COLO668 (cell line): ENCODE data around the gene ADGRD1.
"Not testable (repeated sequence)": the region's sequence is repeated elsewhere in the genome, so short reads cannot be mapped to it uniquely, and the experiment has no call there.

Experiments
- DNase-seq: peaks from one replicate; lab custom pipeline; 2025; ENCODE audit not compliant: unreplicated experiment; lab: John Stamatoyannopoulos, UW

ADGRD1 gene

GRCh38 chr12:130983328-130984017 lies 29.8 kb downstream of the ADGRD1 start:
- no peak for DNase-seq

- DNase-seq = no peak
These were observed 30.7 kb downstream of the ADGRD1 start for GRCh38 chr12:130984183-130985058.

DNA sequence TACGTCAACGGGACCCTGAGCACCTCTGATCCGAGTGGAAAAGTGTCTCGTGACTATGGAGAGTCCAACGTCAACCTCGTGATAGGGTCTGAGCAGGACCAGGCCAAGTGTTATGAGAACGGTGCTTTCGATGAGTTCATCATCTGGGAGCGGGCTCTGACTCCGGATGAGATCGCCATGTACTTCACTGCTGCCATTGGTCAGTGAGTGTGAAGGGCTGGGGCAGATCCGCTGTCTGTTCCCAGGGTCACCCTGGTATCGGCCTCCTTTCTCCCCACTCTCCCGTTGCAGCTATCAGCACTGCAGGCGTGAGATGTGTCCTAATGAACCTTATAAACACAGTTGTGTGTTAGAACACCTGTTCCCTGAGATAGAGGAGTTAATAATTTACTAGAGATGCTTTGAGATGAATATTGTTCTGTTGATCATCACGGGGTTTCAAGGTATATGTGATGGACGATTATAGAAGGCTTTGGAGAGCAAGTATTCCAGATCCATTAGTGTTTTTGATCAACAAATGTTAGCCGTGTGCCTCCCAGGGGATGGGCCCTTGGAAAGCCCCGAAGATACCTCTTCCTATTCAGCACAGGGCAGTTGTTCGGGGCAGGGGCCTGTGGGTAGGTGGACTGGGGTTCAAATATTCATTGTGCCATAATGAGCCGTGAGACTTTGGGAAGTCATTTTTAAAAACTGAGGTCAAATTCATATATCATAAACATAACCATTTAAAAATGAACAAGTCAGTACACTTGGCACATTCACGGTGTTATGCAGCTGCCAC lies 33.6 kb downstream of the ADGRD1 start:
- DNase-seq = peak; percentile 77

GRCh38 chr12:130988261-130988660 lies 34.6 kb downstream of the ADGRD1 start:
- DNase-seq = no peak

- DNase-seq = no peak
These were observed 35.0 kb downstream of the ADGRD1 start for GRCh38 chr12:130988751-130989150.

- no peak for DNase-seq
These were observed 35.7 kb downstream of the ADGRD1 start for GRCh38 chr12:130989391-130989790.

DNA sequence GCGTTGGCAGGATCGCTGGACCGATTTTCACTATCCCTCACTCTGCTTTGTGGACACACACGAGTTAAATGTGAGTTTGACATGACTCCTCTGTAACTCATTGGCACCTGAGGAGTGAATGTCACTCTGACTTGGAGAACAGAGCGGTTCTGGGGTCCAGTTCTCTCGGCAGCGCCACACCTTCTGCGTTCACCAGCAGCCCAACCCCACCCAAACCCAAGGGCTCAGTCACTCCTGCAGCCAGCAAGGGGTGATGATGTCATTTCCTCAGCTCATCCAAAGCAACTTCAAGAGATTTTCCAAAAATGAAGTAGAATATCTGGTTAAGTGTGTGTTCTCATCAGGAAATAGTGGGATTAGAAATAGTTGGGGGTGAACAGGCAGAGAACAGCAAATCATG lies 36.3 kb downstream of the ADGRD1 start:
- no peak for DNase-seq

- DNase-seq = peak; percentile 90
These were observed 38.7 kb downstream of the ADGRD1 start for GRCh38 chr12:130992448-130992847.

GRCh38 chr12:130992979-130993538 lies 39.4 kb downstream of the ADGRD1 start:
- DNase-seq = no peak

DNA sequence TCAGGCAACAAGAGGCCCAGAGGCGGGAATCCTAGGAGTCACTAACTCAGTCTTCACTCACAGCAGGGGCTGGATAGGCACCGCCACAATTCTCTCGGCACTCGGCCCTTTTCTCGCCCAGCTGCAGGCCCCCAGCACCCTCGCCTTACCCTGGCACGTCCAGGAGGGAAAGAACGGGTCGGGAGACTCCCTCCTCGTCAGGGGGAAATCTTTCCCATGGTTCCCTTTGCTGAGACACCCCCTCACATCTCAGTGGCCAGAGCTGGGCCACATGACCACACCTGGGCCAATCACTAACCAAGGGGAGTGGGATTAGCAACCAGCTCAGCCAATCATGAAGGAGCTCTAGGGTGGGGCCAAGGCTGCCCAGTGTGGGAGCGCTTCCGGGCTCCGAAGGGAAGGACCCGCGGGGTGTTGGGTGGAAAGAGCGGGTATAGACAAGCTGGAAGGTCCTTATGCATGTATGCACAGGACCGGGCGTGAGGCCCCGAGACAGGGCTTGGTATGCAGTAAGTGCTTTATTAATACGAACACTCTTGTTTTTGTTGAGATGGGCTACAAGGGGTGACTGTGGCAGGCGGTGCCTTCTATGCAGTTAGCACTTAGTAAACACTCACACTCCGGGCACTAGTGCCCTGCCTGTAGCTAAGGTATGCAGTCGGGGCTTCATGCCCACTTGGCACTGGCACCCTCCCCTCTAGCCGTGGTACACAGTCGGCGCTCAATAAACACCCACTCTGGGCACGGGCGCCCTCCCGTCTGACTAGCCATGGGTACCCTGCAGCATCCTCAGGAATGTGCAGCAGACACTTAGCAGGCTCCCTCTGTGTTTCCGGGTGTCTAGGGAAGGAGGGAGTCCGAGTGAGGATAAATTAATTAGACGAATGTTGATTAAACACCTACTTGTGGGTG lies 40.3 kb downstream of the ADGRD1 start:
- DNase-seq = no peak

- DNase-seq = no peak
These were observed 41.2 kb downstream of the ADGRD1 start for GRCh38 chr12:130994821-130995375.

- not testable (repeated sequence) for DNase-seq
These were observed 41.8 kb downstream of the ADGRD1 start for GRCh38 chr12:130995386-130995969.

DNA sequence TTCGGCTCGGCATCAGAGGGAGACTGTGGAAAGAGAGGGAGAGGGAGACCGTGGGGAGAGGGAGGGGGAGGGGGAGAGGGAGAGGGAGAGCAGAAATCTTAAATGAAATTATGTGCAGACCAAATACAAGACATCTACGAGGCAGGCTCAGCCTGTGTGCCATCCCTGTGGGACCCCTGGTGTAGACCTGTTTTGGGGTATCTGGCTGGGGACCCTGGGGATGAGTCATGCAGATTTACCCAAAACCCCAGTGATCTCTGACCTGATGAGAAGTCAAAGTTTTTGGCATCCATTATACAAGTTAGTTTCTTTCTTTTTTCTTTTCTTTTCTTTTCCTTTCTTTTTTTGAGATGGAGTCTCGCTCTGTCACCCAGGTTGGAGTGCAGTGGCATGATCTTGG lies 44.4 kb downstream of the ADGRD1 start:
- DNase-seq = no peak

DNA sequence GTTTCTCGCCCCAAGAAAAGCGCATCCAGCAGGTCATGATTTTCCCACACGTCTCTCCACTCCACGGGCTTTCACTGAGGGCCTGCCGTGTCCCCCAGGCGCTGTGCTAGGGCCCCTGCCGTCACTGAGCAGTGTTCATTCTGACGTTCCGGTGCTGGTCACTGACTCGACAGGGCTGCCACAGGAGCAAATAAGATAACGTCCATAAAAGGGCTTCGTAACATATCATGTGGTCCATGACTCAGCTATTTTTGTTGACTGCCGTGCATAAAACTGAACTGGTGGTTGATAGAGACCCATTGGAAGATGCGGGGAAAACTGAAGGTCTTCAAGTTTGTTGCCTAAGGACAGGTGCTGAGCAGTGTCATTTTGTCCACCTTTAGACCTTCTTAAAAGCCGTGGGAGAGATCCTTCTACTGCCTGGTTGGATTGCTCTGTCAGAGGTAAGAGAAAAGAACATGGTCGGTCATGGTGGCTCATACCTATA lies 46.3 kb downstream of the ADGRD1 start:
- no peak for DNase-seq

DNA sequence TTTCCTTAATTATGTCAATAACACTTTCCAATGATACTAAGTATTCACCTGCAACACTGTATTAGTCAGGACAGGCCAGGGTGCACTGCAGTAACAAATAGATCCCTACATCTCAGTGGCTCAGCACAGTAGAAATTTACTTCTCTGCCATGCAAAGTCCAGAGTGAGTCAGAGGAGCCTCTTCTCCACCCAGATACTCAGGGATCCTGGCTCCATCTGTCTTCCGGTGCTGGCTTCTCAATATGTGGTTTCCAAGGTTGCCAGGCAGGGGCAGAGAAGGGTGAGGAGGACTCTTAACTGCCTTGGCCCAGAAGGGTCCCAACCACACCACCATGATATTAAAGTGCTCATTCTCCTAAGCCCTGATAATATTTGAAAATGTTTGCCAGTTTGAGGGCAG lies 47.8 kb downstream of the ADGRD1 start:
- DNase-seq = no peak

DNA sequence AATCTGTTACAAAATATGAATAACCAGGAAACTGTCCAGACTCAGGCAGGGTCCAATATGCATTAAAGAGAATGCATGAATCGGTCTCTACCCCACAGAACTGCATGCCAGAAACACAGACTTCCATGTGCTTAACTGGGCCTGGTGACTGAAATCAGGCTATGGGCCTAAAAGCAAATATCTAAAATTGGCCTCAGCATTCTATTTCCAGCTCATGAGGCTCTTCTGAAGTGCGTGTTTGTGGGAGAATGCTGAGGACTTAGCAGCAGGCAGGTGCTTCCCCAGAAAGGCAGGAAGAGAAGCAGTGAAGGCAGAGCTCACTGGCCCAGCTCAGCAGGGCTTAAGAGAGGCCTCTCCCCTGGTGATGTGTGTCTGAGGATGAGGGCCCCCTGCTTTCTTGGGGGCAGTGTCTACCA lies 48.5 kb downstream of the ADGRD1 start:
- no peak for DNase-seq

GRCh38 chr12:131003036-131003715 lies 49.5 kb downstream of the ADGRD1 start:
- no peak for DNase-seq

DNA sequence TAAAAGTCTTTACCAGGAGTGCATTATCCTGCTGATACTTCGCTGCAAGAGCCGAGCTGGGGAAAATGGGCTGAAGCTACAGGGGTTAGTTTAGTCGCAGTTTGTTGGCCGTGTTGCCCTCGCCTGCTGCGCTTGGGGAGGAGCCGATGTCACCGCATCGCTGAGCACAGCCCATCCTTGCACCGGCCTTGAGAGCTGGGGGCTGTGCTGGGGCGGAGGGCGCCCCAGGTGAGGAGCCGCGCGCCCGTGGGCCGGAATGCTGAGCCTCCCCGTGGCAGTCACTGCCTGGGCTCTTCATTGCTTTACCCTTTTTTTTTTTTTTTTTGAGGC lies 50.0 kb downstream of the ADGRD1 start:
- no peak for DNase-seq

DNA sequence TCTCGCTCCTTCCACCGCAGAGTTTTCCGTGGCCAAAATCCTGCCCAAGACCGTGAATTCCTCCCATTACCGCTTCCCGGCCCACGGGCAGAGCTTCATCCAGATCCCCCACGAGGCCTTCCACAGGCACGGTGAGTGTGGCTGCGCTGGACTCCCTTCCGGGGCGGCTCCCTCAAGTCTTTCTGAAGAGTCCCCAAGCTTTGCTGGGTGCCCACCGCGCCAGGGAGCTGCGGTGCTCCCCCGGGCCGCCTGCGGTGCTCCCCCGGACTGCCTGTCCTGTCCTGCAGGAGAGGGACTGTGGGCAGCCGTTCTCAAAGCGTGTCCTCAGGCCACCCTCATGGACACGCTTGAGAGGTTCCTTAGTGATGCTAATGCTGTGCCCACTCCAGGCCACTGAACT lies 50.5 kb downstream of the ADGRD1 start:
- no peak for DNase-seq
